GM19193 (cell line): ENCODE data around the gene LRRFIP1.

ENCODE experiments used
- POLR2A ChIP-seq: IDR thresholded peaks from 4 replicates; pipeline ENCODE4 v1.6.1; 2011; ENCODE audit not compliant: insufficient read depth, insufficient read length; ENCODE audit errors: extremely low read depth

The LRRFIP1 gene

GRCh38 chr2:237653776-237654558, 26.6 kb downstream of the LRRFIP1 start:
- no peak for TF ChIP-seq POLR2A

- TF ChIP-seq POLR2A = no peak
These were observed 29.7 kb downstream of the LRRFIP1 start for GRCh38 chr2:237657063-237657462.

GRCh38 chr2:237660381-237660900, 33.1 kb downstream of the LRRFIP1 start:
- no peak for TF ChIP-seq POLR2A

GRCh38 chr2:237661270-237661669, 33.9 kb downstream of the LRRFIP1 start:
- TF ChIP-seq POLR2A = no peak

GRCh38 chr2:237661799-237662328, 34.5 kb downstream of the LRRFIP1 start:
- no peak for TF ChIP-seq POLR2A

GRCh38 chr2:237662671-237663093, 35.3 kb downstream of the LRRFIP1 start:
- no peak for TF ChIP-seq POLR2A

GRCh38 chr2:237663517-237664110, 36.2 kb downstream of the LRRFIP1 start:
- no peak for TF ChIP-seq POLR2A

GRCh38 chr2:237664151-237664550, 36.8 kb downstream of the LRRFIP1 start:
- TF ChIP-seq POLR2A = no peak

- no peak for TF ChIP-seq POLR2A
These were observed 38.3 kb downstream of the LRRFIP1 start for GRCh38 chr2:237665713-237666143.

GRCh38 chr2:237666606-237667005, 39.2 kb downstream of the LRRFIP1 start:
- no peak for TF ChIP-seq POLR2A

GRCh38 chr2:237667893-237668292, 40.5 kb downstream of the LRRFIP1 start:
- TF ChIP-seq POLR2A = no peak

- no peak for TF ChIP-seq POLR2A
These were observed 41.1 kb downstream of the LRRFIP1 start for GRCh38 chr2:237668440-237668839.

- no peak for TF ChIP-seq POLR2A
These were observed 41.9 kb downstream of the LRRFIP1 start for GRCh38 chr2:237669283-237669627.

GRCh38 chr2:237669628-237670392, 42.4 kb downstream of the LRRFIP1 start:
- no peak for TF ChIP-seq POLR2A

GRCh38 chr2:237670641-237671040, 43.3 kb downstream of the LRRFIP1 start:
- no peak for TF ChIP-seq POLR2A

GRCh38 chr2:237671466-237672138, 44.2 kb downstream of the LRRFIP1 start:
- TF ChIP-seq POLR2A = no peak

- no peak for TF ChIP-seq POLR2A
These were observed 45.3 kb downstream of the LRRFIP1 start for GRCh38 chr2:237672731-237673129.
